Jurkat, Clone E6-1 (cell line): ENCODE data around the gene PNKD.
"Not testable (repeated sequence)": the region's sequence is repeated elsewhere in the genome, so short reads cannot be mapped to it uniquely, and the experiment has no call there.

ENCODE experiments used
- DNase-seq: peaks from one replicate; pipeline ENCODE4 v3.0.0-alpha.2; 2011; ENCODE audit warnings: low read depth, low spot score
- H3K4me3 ChIP-seq: 2 replicates; pipeline ENCODE4 v1.5.1; 2011; ENCODE audit warnings: mild to moderate bottlenecking, low read length, control low read depth, moderate library complexity

Gene PNKD

GRCh38 chr2:218307415-218308090 is 37.2 kb downstream of the PNKD start:
- DNase-seq: no peak

GRCh38 chr2:218310853-218311540 is 40.7 kb downstream of the PNKD start:
- H3K4me3 ChIP-seq: no peak overlapping the region
- no peak for DNase-seq

More at GRCh38 chr2:218307415-218308090, 37.2 kb downstream of the PNKD start:
- no peak overlapping the region for H3K4me3 ChIP-seq

GRCh38 chr2:218311541-218312266 is 41.4 kb downstream of the PNKD start:
- not testable (repeated sequence) for DNase-seq, H3K4me3 ChIP-seq

- no peak for DNase-seq
- H3K4me3 ChIP-seq: no peak overlapping the region
These were observed 42.0 kb downstream of the PNKD start for GRCh38 chr2:218312267-218312756.

GRCh38 chr2:218313356-218313755 is 43.0 kb downstream of the PNKD start:
- DNase-seq: no peak
- H3K4me3 ChIP-seq: no peak overlapping the region

- DNase-seq, H3K4me3 ChIP-seq: not testable (repeated sequence)
These were observed 44.4 kb downstream of the PNKD start for GRCh38 chr2:218314764-218315163.

GRCh38 chr2:218315397-218315796 is 45.1 kb downstream of the PNKD start:
- DNase-seq: no peak
- H3K4me3 ChIP-seq: no peak overlapping the region

GRCh38 chr2:218317303-218317630 is 46.9 kb downstream of the PNKD start:
- no peak for DNase-seq
- peak overlapping the region; percentile 39; the same call in 1 of the 2 replicates for H3K4me3 ChIP-seq

GRCh38 chr2:218317835-218318234 is 47.5 kb downstream of the PNKD start:
- no peak for DNase-seq
- no peak overlapping the region for H3K4me3 ChIP-seq

- DNase-seq: no peak
These were observed 47.9 kb downstream of the PNKD start for GRCh38 chr2:218318241-218318640.

GRCh38 chr2:218319813-218320365 is 49.6 kb downstream of the PNKD start:
- H3K4me3 ChIP-seq: no peak overlapping the region
- DNase-seq: peak; percentile 55

More at GRCh38 chr2:218318241-218318640, 47.9 kb downstream of the PNKD start:
- no peak overlapping the region for H3K4me3 ChIP-seq

GRCh38 chr2:218320704-218321336 is 50.5 kb downstream of the PNKD start:
- no peak for DNase-seq
- H3K4me3 ChIP-seq: no peak overlapping the region

GRCh38 chr2:218322768-218323525 is 52.6 kb downstream of the PNKD start:
- peak overlapping the region; percentile 54 for H3K4me3 ChIP-seq
- peak; percentile 24 for DNase-seq

GRCh38 chr2:218323526-218324472 is 53.5 kb downstream of the PNKD start:
- no peak for DNase-seq
- peak overlapping the region; percentile 54 for H3K4me3 ChIP-seq

GRCh38 chr2:218325566-218326160 is 55.3 kb downstream of the PNKD start:
- DNase-seq: no peak
- H3K4me3 ChIP-seq: no peak overlapping the region

GRCh38 chr2:218326315-218326714 is 56.0 kb downstream of the PNKD start:
- peak; percentile 75 for DNase-seq
- no peak overlapping the region for H3K4me3 ChIP-seq
